ENCODE data around the gene RNGTT.

Gene RNGTT

GRCh38 chr6:88866856-88867255 lies 96.6 kb downstream of the RNGTT start:
- no peak overlapping the region for H3K4me3 ChIP-seq (ENCODE audit: low read length)
- TF ChIP-seq, protein P1, sequence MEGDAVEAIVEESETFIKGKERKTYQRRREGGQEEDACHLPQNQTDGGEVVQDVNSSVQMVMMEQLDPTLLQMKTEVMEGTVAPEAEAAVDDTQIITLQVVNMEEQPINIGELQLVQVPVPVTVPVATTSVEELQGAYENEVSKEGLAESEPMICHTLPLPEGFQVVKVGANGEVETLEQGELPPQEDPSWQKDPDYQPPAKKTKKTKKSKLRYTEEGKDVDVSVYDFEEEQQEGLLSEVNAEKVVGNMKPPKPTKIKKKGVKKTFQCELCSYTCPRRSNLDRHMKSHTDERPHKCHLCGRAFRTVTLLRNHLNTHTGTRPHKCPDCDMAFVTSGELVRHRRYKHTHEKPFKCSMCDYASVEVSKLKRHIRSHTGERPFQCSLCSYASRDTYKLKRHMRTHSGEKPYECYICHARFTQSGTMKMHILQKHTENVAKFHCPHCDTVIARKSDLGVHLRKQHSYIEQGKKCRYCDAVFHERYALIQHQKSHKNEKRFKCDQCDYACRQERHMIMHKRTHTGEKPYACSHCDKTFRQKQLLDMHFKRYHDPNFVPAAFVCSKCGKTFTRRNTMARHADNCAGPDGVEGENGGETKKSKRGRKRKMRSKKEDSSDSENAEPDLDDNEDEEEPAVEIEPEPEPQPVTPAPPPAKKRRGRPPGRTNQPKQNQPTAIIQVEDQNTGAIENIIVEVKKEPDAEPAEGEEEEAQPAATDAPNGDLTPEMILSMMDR (IDR thresholded peaks at IDR 0.05; ENCODE audit: insufficient read depth, low read depth, low read length, missing control alignments) = no peak
- no peak for DNase-seq (ENCODE audit: low read depth)

GRCh38 chr6:88865275-88865674 lies 98.1 kb downstream of the RNGTT start:
- TF ChIP-seq, protein P1 (IDR thresholded peaks at IDR 0.05; ENCODE audit: insufficient read depth, low read depth, low read length, missing control alignments) = no peak
- DNase-seq (ENCODE audit: low read depth) = no peak
- H3K4me3 ChIP-seq (ENCODE audit: low read length) = no peak overlapping the region

- TF ChIP-seq, protein P1 (IDR thresholded peaks at IDR 0.05; ENCODE audit: insufficient read depth, low read depth, low read length, missing control alignments) = no peak
- H3K4me3 ChIP-seq (ENCODE audit: low read length) = no peak overlapping the region
- no peak for DNase-seq (ENCODE audit: low read depth)
These were observed 98.9 kb downstream of the RNGTT start for GRCh38 chr6:88864359-88865054.

- TF ChIP-seq, protein P1 (IDR thresholded peaks at IDR 0.05; ENCODE audit: insufficient read depth, low read depth, low read length, missing control alignments) = no peak
- H3K4me3 ChIP-seq (ENCODE audit: low read length) = no peak overlapping the region
- DNase-seq (ENCODE audit: low read depth) = no peak
These were observed 103.1 kb downstream of the RNGTT start for GRCh38 chr6:88860310-88860709.

DNA sequence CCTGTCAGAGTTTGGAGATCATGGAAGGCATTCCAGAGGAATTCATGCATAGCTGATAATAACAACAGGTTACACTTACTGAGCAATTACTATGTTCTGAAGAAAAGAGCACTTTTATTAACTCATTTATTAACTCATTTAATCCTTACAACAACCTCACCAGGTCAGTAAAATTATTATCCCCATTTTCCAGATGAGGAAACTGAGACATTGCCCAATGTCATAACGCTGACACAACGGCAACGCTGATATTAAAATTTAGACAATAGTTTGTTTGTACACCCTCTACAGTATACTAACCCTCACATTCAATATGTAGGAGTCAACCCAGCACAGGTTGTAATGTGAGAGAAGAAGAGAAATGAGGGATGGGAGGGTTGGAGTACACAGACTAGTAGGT lies 105.0 kb downstream of the RNGTT start:
- TF ChIP-seq, protein P1 (IDR thresholded peaks at IDR 0.05; ENCODE audit: insufficient read depth, low read depth, low read length, missing control alignments) = no peak
- no peak for DNase-seq (ENCODE audit: low read depth)
- H3K4me3 ChIP-seq (ENCODE audit: low read length) = no peak overlapping the region

- no peak overlapping the region for H3K4me3 ChIP-seq (ENCODE audit: low read length)
- TF ChIP-seq, protein P1 (IDR thresholded peaks at IDR 0.05; ENCODE audit: insufficient read depth, low read depth, low read length, missing control alignments) = no peak
- no peak for DNase-seq (ENCODE audit: low read depth)
These were observed 106.9 kb downstream of the RNGTT start for GRCh38 chr6:88856566-88856965.

DNA sequence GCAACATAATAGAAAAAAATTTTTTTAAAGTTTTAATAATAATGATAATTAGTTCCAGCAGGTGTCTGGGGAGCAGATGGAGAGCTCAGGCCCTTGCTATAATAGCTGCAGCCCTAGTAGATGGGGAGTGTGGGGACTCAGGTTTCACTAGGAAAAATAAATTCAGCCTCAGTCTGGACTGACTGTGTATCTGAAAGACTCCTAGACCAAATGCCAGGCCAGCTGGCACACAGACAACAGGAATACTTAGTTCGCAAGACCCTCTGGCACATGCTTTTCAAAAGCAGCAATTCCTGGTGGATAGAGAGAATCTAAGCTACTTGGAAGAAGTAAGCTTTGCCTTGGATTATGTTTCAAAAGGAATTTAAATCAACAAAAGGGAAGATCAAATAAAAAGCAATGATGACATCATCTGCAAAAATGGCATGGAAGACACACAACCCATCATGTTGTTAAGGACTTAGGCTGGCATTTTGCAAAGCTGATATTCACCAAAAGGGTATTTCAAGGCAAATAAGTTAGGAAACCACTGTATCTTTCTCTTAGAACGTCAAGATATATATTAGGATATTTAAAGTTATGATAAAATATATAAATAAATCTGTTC lies 107.8 kb downstream of the RNGTT start:
- H3K4me3 ChIP-seq (ENCODE audit: low read length) = no peak overlapping the region
- DNase-seq (ENCODE audit: low read depth) = no peak
- TF ChIP-seq, protein P1 (IDR thresholded peaks at IDR 0.05; ENCODE audit: insufficient read depth, low read depth, low read length, missing control alignments) = no peak
